Activated CD4-positive, alpha-beta T cell treated with anti-CD3 and anti-CD28 coated beads for 36 hours (primary cell): Measurements from ENCODE around the gene ODAD2. TPM values are rescaled to one million over a fixed set of nuclear protein-coding genes. Genes with fewer than 3 reads are reported as not detected.

Experiments used
- ATAC-seq: fragments of 200-7000 bp; cut with Tn5 transposase; one replicate; pipeline ENCODE4 v1.10.0; 2021; ENCODE audit warnings: mild to moderate bottlenecking, moderate library complexity
- CTCF ChIA-PET: fragments of 350-600 bp; sonication (Branson Sonifier 250); formaldehyde crosslinking; loops from one replicate; lab custom pipeline; 2021; ENCODE audit warnings: antibody characterized with exemption; lab: Charles Lee
- POLR2A ChIA-PET: fragments of 350-600 bp; sonication (Branson Sonifier 250); formaldehyde crosslinking; loops from one replicate; lab custom pipeline; 2021; ENCODE audit warnings: antibody characterized with exemption, inconsistent platforms; lab: Charles Lee
- DNase-seq: peaks from one replicate; pipeline ENCODE4 v3.0.0-alpha.2; 2020
- H3K27ac Mint-ChIP-seq: one replicate; pipeline ENCODE4 v1.8.0; 2021; ENCODE audit warnings: mixed read lengths
- H3K27me3 Mint-ChIP-seq: one replicate; pipeline ENCODE4 v1.8.0; 2021; ENCODE audit warnings: mixed read lengths
- H3K36me3 Mint-ChIP-seq: one replicate; pipeline ENCODE4 v1.8.0; 2021; ENCODE audit warnings: low read depth, mixed read lengths
- H3K4me1 Mint-ChIP-seq: one replicate; pipeline ENCODE4 v1.8.0; 2021; ENCODE audit warnings: mixed read lengths
- H3K4me3 Mint-ChIP-seq: one replicate; pipeline ENCODE4 v1.8.0; 2021; ENCODE audit warnings: mild to moderate bottlenecking, moderate library complexity, mixed read lengths
- H3K9me3 Mint-ChIP-seq: one replicate; pipeline ENCODE4 v1.8.0; 2021; ENCODE audit warnings: low read depth, mixed read lengths
- intact Hi-C, 2 experiments: fragments of 100-400 bp; cut with DNase I in 1 of 2; cut with micrococcal nuclease in 1 of 2; formaldehyde crosslinking; loops; one replicate each; pipeline versions ENCODE4 v1.14.2 to v1.15.1; 2022 to 2024; cut with DNase I, micrococcal nuclease
- total RNA-seq, 2 experiments: library from RNA; stranded (reverse); gene quantifications; one replicate each; pipeline ENCODE4 v1.2.3, GENCODE V29; 2021

ODAD2 gene
- under 1 TPM in 1 of 2 experiments, not detected in 1; 0.23 TPM for total RNA-seq

DNA sequence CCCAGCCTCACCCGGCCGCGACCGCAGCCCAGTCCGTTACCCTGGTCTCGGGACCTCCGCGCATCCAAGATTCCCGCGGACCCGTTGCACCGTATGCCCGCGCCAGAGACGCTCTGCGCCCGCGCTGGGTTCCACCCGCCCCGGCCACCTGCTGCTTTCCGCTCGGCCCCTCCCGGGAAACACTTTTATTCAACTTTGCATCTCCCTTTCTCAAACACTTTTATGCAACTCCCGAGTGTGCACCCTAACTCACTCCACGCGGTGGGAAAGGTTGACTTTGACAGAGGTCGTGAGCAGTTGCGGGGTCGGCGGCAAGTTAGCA lies at the start of gene ODAD2:
Gene ODAD2 (minus strand): TSS at position 126 of the 322 bp plus-strand sequence. CDS start 3,937 bp downstream, outside the sequence.
- Mint-ChIP-seq H3K4me3 (peak within 1 kb of the TSS; percentile 72), H3K27me3 (peaks cover 34% of the 10 kb centered on the region), H3K4me1 (peaks cover 10% of the 10 kb centered on the region), H3K27ac (peak within 1 kb of the TSS; percentile 7), H3K9me3 (no peaks in the 10 kb centered on the region), H3K36me3 (no peaks in the 10 kb centered on the region)
- no peak for DNase-seq
- ATAC-seq: no peak
- ChIA-PET POLR2A (no interaction called here), CTCF (no interaction called here)
- intact Hi-C loops: loop anchor here in 1 of 2 experiments (5.0 kb wide), 2 partner anchors 243 to 257 kb away; no protein-coding TSS in a partner anchor

DNA sequence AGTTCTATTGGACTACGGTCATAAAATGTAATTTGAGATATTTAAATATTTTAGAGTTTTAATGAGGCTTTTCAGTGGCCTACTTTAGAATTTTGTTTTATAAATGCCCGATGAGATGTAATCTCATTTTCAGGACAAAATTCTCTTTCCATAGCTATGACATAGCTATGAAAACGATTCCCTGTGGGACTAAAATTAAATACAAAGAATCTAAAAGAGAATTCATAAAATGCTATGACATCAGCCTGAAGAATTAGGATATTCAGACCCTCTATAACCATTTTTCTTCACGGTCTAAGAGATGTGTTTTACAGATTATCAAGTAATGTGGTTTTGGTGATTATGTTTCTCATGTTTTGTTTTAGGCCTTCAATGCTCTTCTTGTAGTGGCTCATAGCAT lies 48.2 kb upstream of the ODAD2 start:
- DNase-seq (no peak), ATAC-seq (no peak)
- intact Hi-C loops: no loop called here
- Mint-ChIP-seq H3K27ac (no peak overlapping the region), H3K36me3 (peaks cover 6% of the 10 kb centered on the region), H3K27me3 (peaks cover 3% of the 10 kb centered on the region), H3K4me1 (no peaks in the 10 kb centered on the region), H3K9me3 (peaks cover 4% of the 10 kb centered on the region), H3K4me3 (no peak overlapping the region)
- ChIA-PET CTCF (interaction anchor here (0.7 kb wide), 1 partner anchor 337 kb away, joined by 4 read pairs; no protein-coding TSS in a partner anchor), POLR2A (no interaction called here)

DNA sequence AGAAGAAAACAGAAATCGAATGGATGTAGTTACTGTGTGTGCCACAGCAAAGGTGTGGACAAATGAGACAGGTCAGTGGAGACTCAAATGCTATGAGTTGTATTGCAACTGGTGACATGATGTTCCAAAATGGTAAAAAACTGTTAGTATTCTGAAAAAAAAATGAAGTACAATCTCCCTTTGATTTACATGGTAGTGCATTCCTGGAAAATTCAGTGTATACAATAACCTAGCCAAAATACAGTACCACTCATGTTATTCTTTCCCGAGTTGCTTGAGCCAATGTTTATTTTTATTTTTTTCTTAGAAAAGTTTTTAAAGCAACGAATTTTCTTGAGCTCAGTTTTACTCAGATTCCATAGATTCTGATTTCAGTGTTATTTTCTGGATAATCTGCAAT lies 47.7 kb upstream of the ODAD2 start:
- no peak overlapping the region for H3K4me3 Mint-ChIP-seq
- no peaks in the 10 kb centered on the region for H3K4me1 Mint-ChIP-seq
- intact Hi-C loops: no loop called here
- CTCF ChIA-PET: interaction anchor here (0.7 kb wide), 1 partner anchor 337 kb away, joined by 4 read pairs; no protein-coding TSS in a partner anchor
- DNase-seq (no peak), ATAC-seq (no peak)
- POLR2A ChIA-PET: no interaction called here
- H3K9me3 Mint-ChIP-seq: peaks cover 4% of the 10 kb centered on the region
- H3K27me3 Mint-ChIP-seq: peaks cover 3% of the 10 kb centered on the region
- no peak overlapping the region for H3K27ac Mint-ChIP-seq
- H3K36me3 Mint-ChIP-seq: peaks cover 6% of the 10 kb centered on the region

- no peaks in the 10 kb centered on the region for H3K36me3 Mint-ChIP-seq
- H3K27ac Mint-ChIP-seq: no peak overlapping the region
- ATAC-seq: no peak
- intact Hi-C loops: no loop called here
- H3K4me3 Mint-ChIP-seq: no peak overlapping the region
- ChIA-PET POLR2A (no interaction called here), CTCF (no interaction called here)
- no peaks in the 10 kb centered on the region for H3K4me1 Mint-ChIP-seq
- no peak for DNase-seq
- H3K9me3 Mint-ChIP-seq: peaks cover 3% of the 10 kb centered on the region
- peaks cover 3% of the 10 kb centered on the region for H3K27me3 Mint-ChIP-seq
These were observed 45.1 kb upstream of the ODAD2 start for GRCh38 chr10:28043941-28044340.

DNA sequence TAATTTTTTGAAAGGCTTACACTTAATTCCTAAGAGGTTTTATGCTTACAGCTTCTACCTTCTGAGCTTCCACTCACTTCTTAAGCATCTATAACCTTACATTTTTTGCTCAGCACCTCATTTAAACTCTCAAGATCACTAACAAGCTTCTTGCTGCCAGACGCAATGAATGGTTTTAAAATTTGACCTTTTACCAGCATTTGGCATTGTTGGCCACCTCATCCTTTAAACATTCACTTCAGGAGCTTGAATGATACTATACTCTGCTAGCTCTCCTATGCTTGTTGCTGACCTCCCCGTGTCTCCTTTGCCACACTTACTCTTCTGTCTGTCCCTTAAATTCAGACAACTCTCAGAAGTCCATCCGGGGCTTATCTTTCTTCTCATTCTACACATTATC lies 37.7 kb upstream of the ODAD2 start:
- Mint-ChIP-seq H3K27me3 (peaks cover 10% of the 10 kb centered on the region), H3K9me3 (no peaks in the 10 kb centered on the region), H3K36me3 (no peaks in the 10 kb centered on the region), H3K27ac (no peak overlapping the region), H3K4me1 (no peaks in the 10 kb centered on the region), H3K4me3 (no peak overlapping the region)
- CTCF ChIA-PET: no interaction called here
- no peak for ATAC-seq
- intact Hi-C loops: no loop called here
- POLR2A ChIA-PET: no interaction called here
- no peak for DNase-seq

DNA sequence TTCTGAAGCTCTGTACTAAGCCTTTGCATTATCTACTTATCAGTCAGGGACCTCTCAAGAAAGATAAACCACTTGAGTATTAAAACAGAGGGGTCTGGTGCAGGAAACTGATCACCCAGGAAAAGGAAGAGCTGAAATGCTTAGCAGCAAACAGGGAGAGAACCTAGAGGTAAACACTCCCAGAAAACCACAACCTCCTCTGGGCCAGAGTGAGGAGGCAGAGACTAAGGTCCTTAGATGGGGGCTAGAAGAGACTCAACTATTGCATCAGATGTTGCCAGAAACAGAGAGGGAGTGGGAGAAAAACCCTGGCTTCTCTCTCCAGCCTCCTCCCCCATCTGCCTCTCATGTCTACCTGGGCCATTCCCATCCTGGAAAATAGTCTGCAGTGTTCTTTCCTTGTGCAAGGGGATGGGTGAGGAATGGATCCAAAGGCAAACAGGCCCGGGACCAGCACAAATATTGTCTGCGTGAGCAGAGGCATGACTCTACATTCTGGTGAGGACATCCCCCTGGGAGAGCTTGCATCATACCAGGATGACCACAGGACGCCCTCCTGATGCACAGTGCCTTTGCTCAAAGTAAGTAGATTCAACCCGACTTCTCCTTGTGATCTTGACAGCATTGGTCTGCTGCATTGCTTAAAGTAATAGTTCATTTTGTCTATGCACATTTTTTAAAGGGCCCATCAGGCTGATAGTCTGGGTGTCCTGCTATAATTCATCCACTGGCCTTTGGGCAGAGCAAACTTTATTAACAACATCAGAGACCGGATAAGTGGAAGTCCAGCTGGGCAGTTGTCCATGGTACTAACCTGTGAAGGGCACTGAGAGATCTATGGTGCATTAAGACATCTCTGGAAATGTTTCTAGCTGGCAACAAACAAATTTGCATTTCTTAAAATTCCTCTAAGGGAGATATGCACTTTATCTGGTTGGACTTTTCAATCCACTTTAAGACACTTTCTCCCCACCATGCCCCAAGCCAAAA lies 22.4 kb upstream of the ODAD2 start:
- Mint-ChIP-seq H3K36me3 (no peaks in the 10 kb centered on the region), H3K4me3 (no peak overlapping the region), H3K9me3 (no peaks in the 10 kb centered on the region), H3K27me3 (peaks cover 14% of the 10 kb centered on the region), H3K27ac (no peak overlapping the region), H3K4me1 (no peaks in the 10 kb centered on the region)
- intact Hi-C loops: no loop called here
- ChIA-PET POLR2A (no interaction called here), CTCF (no interaction called here)
- ATAC-seq (no peak), DNase-seq (no peak)

DNA sequence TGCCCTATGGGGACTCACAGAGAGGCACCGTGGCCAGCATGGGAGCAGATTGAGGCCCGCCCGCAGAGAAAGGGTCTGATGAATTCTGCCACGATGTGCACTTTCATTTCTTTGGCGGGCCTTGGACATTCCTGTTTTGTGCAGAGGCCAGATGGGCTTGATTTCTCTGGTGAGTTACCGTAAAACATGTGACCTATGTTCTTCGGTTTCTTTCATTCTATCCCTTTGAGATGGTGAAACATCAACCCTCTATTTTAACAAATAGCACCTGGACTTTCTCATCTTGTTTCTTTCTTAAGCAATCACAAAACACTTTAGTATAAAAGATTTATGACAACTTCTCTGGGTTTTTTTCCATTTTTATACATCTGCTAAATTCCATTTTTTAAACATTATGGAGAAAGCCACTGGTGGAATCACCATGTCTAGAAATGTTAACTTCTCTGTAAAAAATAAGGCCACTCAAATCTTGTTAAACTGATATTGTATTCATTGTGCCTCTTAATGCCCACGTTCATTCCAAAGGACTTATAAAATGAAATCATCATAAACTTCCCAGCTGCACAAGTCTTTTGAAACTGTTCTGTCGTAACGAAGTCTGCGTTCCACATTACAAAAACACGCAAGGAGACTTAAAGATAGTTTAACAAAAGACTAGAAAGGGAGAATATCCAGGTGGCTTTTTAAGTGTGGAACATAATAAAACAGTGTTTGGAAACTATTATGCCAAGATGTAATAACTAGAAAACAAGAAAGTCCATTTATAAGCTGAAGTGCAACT lies 21.4 kb upstream of the ODAD2 start:
- ATAC-seq (no peak), DNase-seq (no peak)
- intact Hi-C loops: no loop called here
- H3K27ac Mint-ChIP-seq: no peak overlapping the region
- no peak overlapping the region for H3K4me3 Mint-ChIP-seq
- peaks cover 14% of the 10 kb centered on the region for H3K27me3 Mint-ChIP-seq
- ChIA-PET CTCF (no interaction called here), POLR2A (no interaction called here)
- H3K4me1 Mint-ChIP-seq: no peaks in the 10 kb centered on the region
- H3K9me3 Mint-ChIP-seq: no peaks in the 10 kb centered on the region
- no peaks in the 10 kb centered on the region for H3K36me3 Mint-ChIP-seq

DNA sequence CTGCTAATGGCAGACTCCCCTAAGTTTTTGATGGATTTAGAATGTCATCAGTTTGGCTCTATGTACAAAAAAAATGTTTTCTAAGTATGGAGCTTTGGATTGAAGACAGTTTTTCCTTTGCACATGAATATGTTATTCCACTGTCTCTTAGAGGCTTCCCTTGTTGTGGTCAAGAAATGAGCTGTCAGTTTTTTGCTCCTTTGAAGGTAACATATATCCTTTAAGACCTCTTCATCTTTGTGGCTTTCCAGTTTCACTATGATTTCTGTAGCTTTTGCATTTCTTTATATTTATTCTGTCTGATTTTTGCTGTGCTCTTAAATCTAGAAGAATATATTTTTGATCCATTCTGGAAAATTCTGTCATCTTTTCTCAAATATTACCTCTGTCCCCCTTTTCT lies 15.8 kb upstream of the ODAD2 start:
- Mint-ChIP-seq H3K36me3 (no peaks in the 10 kb centered on the region), H3K4me3 (no peak overlapping the region), H3K9me3 (peaks cover 2% of the 10 kb centered on the region), H3K4me1 (peaks cover 6% of the 10 kb centered on the region), H3K27ac (no peak overlapping the region), H3K27me3 (peaks cover 28% of the 10 kb centered on the region)
- ATAC-seq (no peak), DNase-seq (no peak)
- ChIA-PET POLR2A (no interaction called here), CTCF (interaction anchor here (0.5 to 1.0 kb wide), 2 partner anchors 14 to 164 kb away, joined by 3 read pairs; no protein-coding TSS in a partner anchor)
- intact Hi-C loops: no loop called here

DNA sequence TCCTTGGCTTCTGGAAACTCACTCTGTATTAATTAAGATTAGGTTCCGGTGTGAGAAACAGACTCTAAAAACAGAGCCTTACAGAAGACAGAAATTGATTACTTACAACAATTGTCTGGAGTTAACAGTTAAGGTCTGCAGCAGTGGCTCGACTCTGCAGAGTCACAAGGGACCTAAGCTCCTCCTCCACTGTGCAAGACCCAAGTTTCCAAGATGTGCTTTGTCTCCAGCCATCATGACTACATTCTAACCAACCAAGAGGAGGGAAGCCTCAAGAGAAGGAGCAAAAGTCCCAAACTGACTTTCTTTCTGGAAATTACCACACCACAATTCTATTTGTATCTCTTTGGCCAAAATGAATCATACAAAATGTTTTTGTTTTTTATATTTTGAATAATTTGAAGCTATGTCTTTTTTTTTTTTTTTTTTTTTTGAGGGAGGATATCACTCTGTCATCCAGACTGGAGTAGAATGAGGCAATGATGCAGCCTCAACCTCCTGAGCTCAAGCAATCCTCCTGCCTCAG lies 14.2 kb upstream of the ODAD2 start:
- peaks cover 2% of the 10 kb centered on the region for H3K9me3 Mint-ChIP-seq
- H3K4me3 Mint-ChIP-seq: no peak overlapping the region
- ChIA-PET POLR2A (no interaction called here), CTCF (interaction anchor here (0.5 kb wide), 1 partner anchor 1373 kb away, joined by 3 read pairs; no protein-coding TSS in a partner anchor)
- H3K4me1 Mint-ChIP-seq: peaks cover 6% of the 10 kb centered on the region
- ATAC-seq (peak; percentile 55), DNase-seq (no peak)
- intact Hi-C loops: no loop called here
- H3K36me3 Mint-ChIP-seq: no peaks in the 10 kb centered on the region
- peaks cover 33% of the 10 kb centered on the region for H3K27me3 Mint-ChIP-seq
- no peak overlapping the region for H3K27ac Mint-ChIP-seq

- Mint-ChIP-seq H3K27ac (no peak overlapping the region), H3K4me1 (peaks cover 6% of the 10 kb centered on the region), H3K27me3 (peaks cover 40% of the 10 kb centered on the region), H3K9me3 (peaks cover 2% of the 10 kb centered on the region), H3K4me3 (no peak overlapping the region), H3K36me3 (no peaks in the 10 kb centered on the region)
- DNase-seq (no peak), ATAC-seq (no peak)
- POLR2A ChIA-PET: no interaction called here
- intact Hi-C loops: no loop called here
- CTCF ChIA-PET: interaction anchor here (0.6 kb wide), 1 partner anchor 64 kb away, joined by 3 read pairs; no protein-coding TSS in a partner anchor
These were observed 11.9 kb upstream of the ODAD2 start for GRCh38 chr10:28010821-28011220.

DNA sequence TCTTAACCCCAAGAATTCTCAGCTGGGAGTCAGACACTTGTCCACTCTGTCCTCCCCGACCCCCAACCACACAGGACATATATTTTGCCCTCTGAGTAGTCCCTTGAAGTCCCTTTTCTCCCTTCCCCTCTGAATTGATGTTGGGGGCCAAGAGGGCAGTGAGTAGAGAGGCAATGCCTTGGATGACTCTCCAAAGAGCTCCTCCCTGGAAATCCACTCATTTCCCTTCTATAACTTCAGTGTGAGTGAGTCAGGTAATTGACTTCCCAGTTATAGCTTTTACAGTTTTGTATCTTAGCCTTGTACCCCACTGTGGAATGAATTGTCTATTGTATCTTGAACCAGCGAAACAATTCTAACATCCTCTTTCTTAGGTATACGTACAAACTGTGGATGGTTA lies 9.2 kb upstream of the ODAD2 start:
- H3K4me1 Mint-ChIP-seq: no peaks in the 10 kb centered on the region
- H3K27ac Mint-ChIP-seq: no peak overlapping the region
- H3K36me3 Mint-ChIP-seq: no peaks in the 10 kb centered on the region
- CTCF ChIA-PET: interaction anchor here (0.8 to 1.0 kb wide), 2 partner anchors 9 to 201 kb away, joined by 3 read pairs; no protein-coding TSS in a partner anchor
- ATAC-seq (no peak), DNase-seq (no peak)
- no peaks in the 10 kb centered on the region for H3K9me3 Mint-ChIP-seq
- H3K4me3 Mint-ChIP-seq: no peak overlapping the region
- intact Hi-C loops: no loop called here
- peaks cover 42% of the 10 kb centered on the region for H3K27me3 Mint-ChIP-seq
- POLR2A ChIA-PET: no interaction called here
